H1 (cell line): ENCODE data around the gene DAZL. TPM values are rescaled to one million over a fixed set of nuclear protein-coding genes. Genes with fewer than 3 reads are reported as not detected.

ENCODE experiments used
- BACH1 ChIP-seq: IDR thresholded peaks from 2 replicates; pipeline ENCODE4 v1.6.1; 2012; ENCODE audit warnings: low read length, improper control_type of control experiment
- KDM1A ChIP-seq: fragments of 200-600, 300-600 bp; sonication (generic); IDR thresholded peaks from 2 replicates; pipeline ENCODE4 v1.7.1; 2016; ENCODE audit warnings: mild to moderate bottlenecking, low read length, borderline replicate concordance
- polyA plus RNA-seq, 7 experiments: library from polyadenylated mRNA; depleted of rRNA in 3 of 7; stranded (reverse) in 5 of 7; unstranded in 2 of 7; fragments of >200 nt in 5 of 7; fragments of 200-250 nt in 2 of 7; gene quantifications; 1 replicate in 5 of 7; 2 replicates in 1 of 7; 4 replicates in 1 of 7; pipeline versions ENCODE4 v1.2.1 to v1.2.3, GENCODE V29; 2011 to 2013; ENCODE audit warnings: missing spikeins in 2 of 7, mixed read lengths in 2 of 7
- total RNA-seq: library from RNA; stranded (reverse); fragmentation: NEBNext Ultra II Directional; extraction: Animal tissue kit (Norgen Biotek cat#: 25700); gene quantifications from 2 replicates; pipeline ENCODE4 v1.2.1, GENCODE V29; 2021
- TF ChIP-seq, protein P1 (sequence below): fragments of 300-600 bp; sonication (generic); IDR thresholded peaks from 2 replicates; pipeline ENCODE4 v1.7.1; 2012; ENCODE audit warnings: low read length, moderate library complexity, mild to moderate bottlenecking, inconsistent platforms; ENCODE audit not compliant: insufficient replicate concordance

Gene DAZL
- total and polyA plus RNA-seq, 2 of the 8 experiments (the other 6 are each of a cell fraction or from before 2014, with no cell fraction given): 3.4 to 5.9 TPM

DNA sequence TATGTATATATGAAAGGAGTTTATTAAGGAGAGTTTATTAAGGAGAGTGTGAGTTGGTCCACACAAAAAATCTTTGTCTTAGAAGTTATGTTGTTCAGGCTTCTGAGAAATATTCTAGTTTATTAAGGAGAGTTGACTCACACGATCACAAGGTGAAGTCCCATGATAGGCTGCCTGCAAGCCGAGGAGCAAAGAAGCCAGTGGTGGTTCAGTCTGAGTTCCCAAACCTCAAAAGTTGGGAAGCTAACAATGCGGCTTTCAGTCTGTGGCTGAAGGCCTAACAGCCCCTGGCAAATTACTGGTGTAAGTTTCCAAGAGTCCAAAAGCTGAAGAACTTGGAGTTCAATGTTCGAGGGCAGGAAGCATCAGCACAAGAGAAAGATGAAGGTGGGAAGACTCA lies 42.4 kb upstream of the DAZL start (continued):
- TF ChIP-seq KDM1A: no peak
- no peak for TF ChIP-seq BACH1
- TF ChIP-seq, protein P1, sequence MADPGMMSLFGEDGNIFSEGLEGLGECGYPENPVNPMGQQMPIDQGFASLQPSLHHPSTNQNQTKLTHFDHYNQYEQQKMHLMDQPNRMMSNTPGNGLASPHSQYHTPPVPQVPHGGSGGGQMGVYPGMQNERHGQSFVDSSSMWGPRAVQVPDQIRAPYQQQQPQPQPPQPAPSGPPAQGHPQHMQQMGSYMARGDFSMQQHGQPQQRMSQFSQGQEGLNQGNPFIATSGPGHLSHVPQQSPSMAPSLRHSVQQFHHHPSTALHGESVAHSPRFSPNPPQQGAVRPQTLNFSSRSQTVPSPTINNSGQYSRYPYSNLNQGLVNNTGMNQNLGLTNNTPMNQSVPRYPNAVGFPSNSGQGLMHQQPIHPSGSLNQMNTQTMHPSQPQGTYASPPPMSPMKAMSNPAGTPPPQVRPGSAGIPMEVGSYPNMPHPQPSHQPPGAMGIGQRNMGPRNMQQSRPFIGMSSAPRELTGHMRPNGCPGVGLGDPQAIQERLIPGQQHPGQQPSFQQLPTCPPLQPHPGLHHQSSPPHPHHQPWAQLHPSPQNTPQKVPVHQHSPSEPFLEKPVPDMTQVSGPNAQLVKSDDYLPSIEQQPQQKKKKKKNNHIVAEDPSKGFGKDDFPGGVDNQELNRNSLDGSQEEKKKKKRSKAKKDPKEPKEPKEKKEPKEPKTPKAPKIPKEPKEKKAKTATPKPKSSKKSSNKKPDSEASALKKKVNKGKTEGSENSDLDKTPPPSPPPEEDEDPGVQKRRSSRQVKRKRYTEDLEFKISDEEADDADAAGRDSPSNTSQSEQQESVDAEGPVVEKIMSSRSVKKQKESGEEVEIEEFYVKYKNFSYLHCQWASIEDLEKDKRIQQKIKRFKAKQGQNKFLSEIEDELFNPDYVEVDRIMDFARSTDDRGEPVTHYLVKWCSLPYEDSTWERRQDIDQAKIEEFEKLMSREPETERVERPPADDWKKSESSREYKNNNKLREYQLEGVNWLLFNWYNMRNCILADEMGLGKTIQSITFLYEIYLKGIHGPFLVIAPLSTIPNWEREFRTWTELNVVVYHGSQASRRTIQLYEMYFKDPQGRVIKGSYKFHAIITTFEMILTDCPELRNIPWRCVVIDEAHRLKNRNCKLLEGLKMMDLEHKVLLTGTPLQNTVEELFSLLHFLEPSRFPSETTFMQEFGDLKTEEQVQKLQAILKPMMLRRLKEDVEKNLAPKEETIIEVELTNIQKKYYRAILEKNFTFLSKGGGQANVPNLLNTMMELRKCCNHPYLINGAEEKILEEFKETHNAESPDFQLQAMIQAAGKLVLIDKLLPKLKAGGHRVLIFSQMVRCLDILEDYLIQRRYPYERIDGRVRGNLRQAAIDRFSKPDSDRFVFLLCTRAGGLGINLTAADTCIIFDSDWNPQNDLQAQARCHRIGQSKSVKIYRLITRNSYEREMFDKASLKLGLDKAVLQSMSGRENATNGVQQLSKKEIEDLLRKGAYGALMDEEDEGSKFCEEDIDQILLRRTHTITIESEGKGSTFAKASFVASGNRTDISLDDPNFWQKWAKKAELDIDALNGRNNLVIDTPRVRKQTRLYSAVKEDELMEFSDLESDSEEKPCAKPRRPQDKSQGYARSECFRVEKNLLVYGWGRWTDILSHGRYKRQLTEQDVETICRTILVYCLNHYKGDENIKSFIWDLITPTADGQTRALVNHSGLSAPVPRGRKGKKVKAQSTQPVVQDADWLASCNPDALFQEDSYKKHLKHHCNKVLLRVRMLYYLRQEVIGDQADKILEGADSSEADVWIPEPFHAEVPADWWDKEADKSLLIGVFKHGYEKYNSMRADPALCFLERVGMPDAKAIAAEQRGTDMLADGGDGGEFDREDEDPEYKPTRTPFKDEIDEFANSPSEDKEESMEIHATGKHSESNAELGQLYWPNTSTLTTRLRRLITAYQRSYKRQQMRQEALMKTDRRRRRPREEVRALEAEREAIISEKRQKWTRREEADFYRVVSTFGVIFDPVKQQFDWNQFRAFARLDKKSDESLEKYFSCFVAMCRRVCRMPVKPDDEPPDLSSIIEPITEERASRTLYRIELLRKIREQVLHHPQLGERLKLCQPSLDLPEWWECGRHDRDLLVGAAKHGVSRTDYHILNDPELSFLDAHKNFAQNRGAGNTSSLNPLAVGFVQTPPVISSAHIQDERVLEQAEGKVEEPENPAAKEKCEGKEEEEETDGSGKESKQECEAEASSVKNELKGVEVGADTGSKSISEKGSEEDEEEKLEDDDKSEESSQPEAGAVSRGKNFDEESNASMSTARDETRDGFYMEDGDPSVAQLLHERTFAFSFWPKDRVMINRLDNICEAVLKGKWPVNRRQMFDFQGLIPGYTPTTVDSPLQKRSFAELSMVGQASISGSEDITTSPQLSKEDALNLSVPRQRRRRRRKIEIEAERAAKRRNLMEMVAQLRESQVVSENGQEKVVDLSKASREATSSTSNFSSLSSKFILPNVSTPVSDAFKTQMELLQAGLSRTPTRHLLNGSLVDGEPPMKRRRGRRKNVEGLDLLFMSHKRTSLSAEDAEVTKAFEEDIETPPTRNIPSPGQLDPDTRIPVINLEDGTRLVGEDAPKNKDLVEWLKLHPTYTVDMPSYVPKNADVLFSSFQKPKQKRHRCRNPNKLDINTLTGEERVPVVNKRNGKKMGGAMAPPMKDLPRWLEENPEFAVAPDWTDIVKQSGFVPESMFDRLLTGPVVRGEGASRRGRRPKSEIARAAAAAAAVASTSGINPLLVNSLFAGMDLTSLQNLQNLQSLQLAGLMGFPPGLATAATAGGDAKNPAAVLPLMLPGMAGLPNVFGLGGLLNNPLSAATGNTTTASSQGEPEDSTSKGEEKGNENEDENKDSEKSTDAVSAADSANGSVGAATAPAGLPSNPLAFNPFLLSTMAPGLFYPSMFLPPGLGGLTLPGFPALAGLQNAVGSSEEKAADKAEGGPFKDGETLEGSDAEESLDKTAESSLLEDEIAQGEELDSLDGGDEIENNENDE: no peak
